D721Med (cell line): ENCODE data around the gene DYRK2.

Experiments
- DNase-seq: peaks from one replicate; pipeline ENCODE4 v3.0.0; 2011; ENCODE audit warnings: low spot score; ENCODE audit not compliant: insufficient read length
- FAIRE-seq: peaks from 2 replicates; lab custom pipeline; 2011; peaks lifted over from hg19 to GRCh38; lab: Jason Lieb, UNC
- TF ChIP-seq, protein P1 (sequence below): IDR thresholded peaks from 2 replicates; pipeline ENCODE4 v1.5.1; 2012; ENCODE audit warnings: mild to moderate bottlenecking, control low read depth; ENCODE audit not compliant: insufficient read depth; ENCODE audit errors: missing control alignments

Gene DYRK2

GRCh38 chr12:67645126-67645525, 3.4 kb upstream of the DYRK2 start:
- TF ChIP-seq, protein P1, sequence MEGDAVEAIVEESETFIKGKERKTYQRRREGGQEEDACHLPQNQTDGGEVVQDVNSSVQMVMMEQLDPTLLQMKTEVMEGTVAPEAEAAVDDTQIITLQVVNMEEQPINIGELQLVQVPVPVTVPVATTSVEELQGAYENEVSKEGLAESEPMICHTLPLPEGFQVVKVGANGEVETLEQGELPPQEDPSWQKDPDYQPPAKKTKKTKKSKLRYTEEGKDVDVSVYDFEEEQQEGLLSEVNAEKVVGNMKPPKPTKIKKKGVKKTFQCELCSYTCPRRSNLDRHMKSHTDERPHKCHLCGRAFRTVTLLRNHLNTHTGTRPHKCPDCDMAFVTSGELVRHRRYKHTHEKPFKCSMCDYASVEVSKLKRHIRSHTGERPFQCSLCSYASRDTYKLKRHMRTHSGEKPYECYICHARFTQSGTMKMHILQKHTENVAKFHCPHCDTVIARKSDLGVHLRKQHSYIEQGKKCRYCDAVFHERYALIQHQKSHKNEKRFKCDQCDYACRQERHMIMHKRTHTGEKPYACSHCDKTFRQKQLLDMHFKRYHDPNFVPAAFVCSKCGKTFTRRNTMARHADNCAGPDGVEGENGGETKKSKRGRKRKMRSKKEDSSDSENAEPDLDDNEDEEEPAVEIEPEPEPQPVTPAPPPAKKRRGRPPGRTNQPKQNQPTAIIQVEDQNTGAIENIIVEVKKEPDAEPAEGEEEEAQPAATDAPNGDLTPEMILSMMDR: no peak
- DNase-seq (no peak), FAIRE-seq (no peak)

DNA sequence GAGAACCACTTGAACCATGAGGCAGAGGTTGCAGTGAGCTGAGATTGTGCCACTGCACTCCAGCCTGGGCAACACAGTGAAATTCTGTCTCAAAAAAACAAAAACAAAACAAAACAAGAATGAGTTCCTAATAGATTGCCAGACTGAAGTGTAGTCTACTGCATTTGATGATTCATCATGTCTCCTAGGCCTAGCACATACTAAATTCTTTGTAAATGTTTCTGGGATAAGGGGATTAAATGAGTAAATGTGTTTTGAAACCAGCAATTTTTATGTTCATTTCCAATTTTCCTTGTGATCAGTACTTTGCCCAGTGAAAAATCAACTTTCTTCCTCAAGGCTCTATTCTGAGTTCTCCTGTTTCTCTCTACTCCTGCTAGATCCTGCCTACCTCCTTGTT, 2.9 kb upstream of the DYRK2 start:
- TF ChIP-seq, protein P1: no peak
- no peak for FAIRE-seq

GRCh38 chr12:67646775-67647174, 1.8 kb upstream of the DYRK2 start:
- FAIRE-seq (no peak), DNase-seq (no peak)
- TF ChIP-seq, protein P1: no peak

More for the DNA sequence above, 2.9 kb upstream of the DYRK2 start:
- no peak for DNase-seq

DNA sequence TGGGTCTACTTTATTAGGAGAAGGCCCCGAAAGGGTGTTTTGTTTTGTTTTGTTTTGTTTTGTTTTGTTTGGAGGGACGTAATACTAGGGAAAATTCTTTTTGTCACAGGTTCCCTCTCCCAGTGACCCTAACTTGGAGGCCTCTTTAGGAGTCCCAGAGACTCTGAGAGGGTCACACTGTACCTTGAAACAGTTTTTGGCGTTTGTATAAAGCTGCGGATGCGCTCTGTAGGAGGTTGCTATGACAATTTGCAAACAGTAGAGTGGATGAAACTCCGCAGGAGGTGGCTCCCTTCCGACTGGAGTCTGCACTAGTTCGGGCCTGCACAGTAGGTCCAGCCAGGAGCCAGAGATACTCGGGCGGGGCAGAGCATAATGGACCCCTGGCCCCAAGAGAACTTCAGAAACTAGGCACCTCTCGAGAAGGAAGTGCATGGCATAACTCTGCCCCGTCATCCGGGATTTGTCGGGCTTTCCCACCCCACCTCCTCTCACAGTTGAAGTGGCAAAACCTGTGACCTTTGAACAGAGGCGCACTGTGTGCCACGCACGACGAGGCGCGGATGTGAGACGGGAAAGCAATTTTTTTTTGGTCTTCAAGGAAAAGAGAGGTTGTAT, 1.3 kb upstream of the DYRK2 start:
- DNase-seq (no peak), FAIRE-seq (no peak)
- TF ChIP-seq, protein P1: no peak

DNA sequence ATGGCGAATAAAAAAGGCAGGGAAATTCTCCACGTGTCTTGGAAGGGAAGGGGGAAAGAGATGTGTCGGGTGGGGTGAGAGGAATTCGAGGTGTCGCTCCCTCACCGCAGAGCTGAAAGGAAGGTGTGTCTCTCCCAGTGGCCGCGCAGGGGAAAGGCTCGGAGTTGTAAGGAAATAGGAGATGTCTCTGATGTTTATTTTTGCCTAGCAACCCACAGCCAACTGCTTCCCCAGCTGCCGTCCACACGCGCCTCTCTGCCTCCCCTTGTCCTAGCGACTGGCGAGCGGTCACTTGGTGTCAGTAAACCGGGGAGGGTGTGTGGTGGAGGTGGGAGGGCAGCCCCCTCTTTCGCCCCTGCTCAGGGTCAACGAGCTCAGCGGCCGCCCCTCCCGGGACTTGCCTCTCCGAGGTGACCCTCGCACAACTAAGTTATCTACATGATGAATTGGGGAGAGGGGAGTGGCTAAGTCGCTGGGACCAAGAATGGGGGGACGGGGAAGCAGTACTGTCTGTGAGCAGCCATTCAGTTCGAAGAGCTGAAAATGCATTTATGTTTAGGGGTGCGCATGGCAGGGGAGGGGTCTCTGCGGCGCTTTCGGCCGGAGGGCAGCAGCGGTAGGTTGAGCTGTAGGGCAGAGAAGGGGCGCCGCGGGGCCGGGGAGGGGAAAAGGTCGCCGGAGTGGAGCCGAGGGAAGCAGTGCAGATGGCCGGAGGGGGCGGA, 585 bp upstream of the DYRK2 start:
- no peak for FAIRE-seq
- TF ChIP-seq, protein P1: no peak
- DNase-seq: no peak

DNA sequence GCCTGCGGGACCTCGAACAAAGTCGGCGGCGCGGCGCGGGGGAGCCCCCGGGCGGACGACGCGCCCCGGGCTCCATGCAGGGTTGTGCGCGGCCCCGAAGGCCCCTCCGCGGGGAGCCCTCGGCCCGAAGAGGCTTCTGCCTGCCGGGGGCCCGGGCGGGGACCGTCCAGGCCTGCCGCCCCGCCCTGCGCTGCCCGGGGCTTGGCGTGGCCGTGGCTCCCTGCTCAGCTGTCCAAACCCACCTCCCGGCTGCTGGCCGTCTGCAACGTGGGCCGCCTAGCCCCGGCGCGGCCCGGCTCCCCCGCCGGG, 670 bp downstream of the DYRK2 start:
- no peak for FAIRE-seq
- DNase-seq: no peak
- TF ChIP-seq, protein P1: no peak

GRCh38 chr12:67649570-67650387, 1.2 kb downstream of the DYRK2 start:
- DNase-seq (no peak), FAIRE-seq (no peak)
- TF ChIP-seq, protein P1: no peak
